ENCODE results near the gene OSBPL2.

OSBPL2 gene

DNA sequence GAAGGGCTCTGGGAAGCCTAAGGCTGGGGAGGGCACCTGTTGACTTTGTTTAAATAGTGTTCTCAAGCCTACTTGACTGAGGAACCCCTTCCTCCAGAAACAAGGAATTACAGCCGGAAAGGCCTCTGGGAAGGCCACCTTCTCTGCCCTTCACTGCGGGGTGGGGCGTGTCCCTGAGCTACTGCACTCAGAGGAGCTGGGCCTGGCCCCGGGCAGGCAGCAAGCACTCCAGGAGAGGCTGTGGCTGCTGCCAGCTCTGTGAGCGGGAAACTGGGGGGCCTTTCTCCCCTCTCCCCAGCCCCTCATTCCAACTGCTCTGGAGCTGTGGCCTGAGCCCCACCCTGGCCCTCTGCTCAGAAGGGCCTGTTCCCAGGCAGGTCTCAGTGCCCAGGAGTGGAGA is 4.0 kb upstream of the OSBPL2 start:
- no peak for DNase-seq (ENCODE audit: low read depth in 2 of 3, low spot score in 1 of 3)

GRCh38 chr20:62235001-62235776 is 3.1 kb upstream of the OSBPL2 start:
- DNase-seq (ENCODE audit: low read depth in 2 of 3, low spot score in 1 of 3): no peak

DNA sequence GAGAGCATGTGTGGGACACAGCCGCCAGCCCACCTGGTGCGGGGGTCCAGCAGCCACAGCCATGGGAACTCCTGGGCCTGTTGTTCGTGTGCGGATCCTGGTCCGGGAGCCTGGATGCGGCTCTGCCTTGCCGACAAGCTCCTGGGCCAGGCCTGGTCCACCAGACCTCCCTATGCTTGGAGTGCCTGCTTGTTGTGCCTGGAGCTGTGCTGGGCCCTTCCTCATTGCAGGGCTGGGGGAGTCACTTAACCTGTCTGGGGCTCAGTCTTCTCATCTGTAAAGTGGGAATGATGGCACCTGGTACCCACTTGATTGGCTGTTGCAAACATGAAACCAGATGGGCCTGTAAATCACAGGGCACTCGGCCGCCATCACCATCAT is 2.6 kb upstream of the OSBPL2 start:
- DNase-seq (ENCODE audit: low read depth in 2 of 3, low spot score in 1 of 3): no peak

GRCh38 chr20:62236200-62236599 is 2.1 kb upstream of the OSBPL2 start:
- no peak for DNase-seq (ENCODE audit: low read depth in 2 of 3, low spot score in 1 of 3)

DNA sequence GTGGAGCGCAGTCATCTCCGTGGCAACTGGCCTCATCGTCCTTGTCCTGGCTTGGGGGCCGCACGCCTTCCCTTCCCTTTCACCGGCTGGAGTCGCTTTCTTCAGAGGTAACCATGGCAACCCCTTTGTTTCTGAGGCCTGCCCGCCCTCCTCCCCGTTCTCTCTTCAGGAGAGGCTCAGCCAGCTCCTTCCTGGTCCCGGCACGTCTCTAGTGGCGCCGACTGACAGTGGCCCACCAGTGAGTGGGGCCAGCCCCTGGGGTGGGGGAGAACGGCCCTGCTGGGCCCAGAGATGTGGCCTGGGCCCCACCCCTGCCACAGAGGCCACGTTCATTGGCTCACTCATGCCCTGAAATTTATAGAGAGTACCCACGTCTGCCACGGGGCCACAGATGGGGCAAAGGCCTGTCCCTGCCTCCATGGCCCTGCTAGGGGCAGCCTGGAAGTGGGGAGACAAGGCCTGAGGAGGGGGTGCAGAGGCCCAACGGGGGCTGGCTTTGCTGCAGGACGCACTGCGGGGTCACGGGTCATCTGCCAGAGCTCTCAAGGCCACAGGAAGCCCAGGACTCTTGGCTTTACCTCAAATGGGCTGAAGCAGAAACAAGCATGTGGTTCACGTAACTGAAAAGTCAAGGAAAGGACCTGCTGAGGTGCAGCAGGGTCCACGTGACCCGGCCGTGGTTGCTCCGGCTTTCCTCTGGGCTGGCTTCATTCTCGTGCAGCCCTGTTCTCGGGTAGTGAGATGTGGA is 1.4 kb upstream of the OSBPL2 start:
- no peak for DNase-seq (ENCODE audit: low read depth in 2 of 3, low spot score in 1 of 3)

DNA sequence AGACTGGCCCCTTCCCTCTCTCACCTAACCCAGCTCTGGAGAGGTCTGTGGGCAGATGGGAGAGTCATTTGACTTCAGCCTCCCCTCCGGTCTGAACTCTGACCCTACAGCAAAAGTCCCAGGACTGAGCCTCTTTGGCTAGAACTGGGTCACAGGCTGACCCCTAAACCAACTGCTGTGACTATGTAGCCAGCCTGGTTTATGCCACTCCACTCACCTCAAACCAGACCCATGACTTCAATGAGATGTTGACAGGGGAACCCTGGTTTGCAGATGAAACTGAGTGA is 864 bp upstream of the OSBPL2 start:
- DNase-seq (ENCODE audit: low read depth in 2 of 3, low spot score in 1 of 3): no peak

GRCh38 chr20:62238569-62239277 is 402 bp downstream of the OSBPL2 start:
- DNase-seq (ENCODE audit: low read depth in 2 of 3, low spot score in 1 of 3): no peak

DNA sequence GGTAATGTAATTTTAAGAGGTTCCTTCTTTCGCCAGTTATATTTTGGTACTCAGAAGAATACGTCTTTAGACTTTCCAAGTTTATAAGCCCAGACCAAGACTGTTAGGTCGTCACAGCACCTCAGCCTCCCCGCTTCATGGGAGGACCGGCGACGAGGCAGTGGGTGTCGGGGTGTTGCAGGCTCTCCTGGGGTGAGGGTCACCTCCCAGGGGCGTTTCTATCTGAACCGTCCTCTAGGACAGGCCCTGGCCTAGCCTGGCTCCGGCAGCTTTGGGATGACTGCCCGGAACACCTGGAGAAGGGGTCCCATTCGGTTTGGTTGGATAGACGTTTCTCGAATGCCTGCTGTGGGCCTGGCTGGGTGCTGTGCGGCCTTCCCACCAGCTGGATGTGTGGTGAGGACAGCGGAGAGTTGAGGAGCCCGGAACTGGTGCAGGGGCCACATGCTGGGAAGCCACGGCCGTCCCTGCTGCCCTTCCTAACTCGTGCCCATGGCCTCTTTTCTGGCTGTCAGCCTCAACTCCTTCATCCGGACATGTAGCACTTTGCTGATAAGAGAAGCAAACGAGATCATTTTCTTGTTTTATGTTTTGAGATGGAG is 1.1 kb downstream of the OSBPL2 start:
- no peak for DNase-seq (ENCODE audit: low read depth in 2 of 3, low spot score in 1 of 3)

- DNase-seq (ENCODE audit: low read depth in 2 of 3, low spot score in 1 of 3): no peak
Measured at GRCh38 chr20:62240020-62240685, 1.8 kb downstream of the OSBPL2 start.

DNA sequence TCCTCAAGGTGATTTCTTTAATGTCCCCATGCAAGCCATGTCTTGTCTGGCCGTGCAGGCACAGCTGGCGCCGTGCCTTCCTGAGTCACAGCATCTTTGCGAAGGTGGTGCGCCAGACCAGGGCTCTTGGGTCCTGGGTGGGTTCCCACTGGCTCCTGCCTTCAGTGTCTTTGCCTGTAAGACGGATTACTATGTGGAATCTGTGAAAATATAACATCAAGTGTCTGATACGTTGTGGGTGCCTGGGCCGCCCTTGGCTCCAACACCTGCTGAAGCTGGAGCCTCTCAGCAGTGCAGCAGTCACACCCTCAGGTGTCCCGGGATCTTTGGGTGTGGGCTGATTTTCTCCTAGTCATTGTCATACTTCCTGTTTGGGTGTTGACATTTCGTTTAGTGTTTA is 3.2 kb downstream of the OSBPL2 start:
- DNase-seq (ENCODE audit: low read depth in 2 of 3, low spot score in 1 of 3): no peak

DNA sequence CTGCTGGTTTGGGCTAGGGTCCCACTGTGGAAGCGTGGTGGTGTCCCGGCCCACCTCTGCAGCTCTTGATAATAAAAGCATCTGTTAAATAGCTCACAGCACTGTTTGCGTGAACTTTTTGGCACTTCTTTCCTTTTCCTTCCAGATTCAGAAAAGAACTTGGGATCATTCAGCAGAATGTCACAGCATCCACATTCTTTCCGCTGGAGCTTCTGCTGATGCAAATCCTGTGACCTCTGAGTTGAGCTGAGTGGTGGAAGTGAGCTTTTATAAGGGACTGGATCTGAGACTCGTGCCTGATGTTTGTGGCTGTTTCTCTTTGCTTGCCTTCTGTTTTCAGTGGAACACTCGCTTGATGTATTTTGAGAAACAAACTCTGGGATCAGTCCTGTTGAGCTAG is 3.9 kb downstream of the OSBPL2 start:
- DNase-seq (ENCODE audit: low read depth in 2 of 3, low spot score in 1 of 3): no peak

DNA sequence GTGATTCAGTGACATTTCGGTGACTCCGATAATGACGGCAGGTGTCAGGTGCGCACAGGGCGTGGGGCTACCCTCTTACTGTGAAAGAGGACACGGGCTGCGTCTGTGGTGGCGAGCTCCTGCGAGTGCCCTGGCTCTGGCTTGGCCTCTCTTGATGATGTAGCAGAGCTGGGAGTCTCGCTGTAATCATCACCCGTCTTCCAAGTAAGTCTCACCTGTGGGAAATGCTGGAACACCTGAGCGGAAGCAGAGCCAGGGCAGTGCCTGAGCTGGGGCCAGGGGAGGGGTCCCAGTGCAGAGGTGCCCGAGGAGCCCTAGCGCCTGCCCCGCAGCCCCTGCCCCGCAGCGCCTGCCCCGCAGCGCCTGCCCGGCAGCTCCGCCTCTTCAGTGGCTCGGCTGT is 4.8 kb downstream of the OSBPL2 start:
- no peak for DNase-seq (ENCODE audit: low read depth in 2 of 3, low spot score in 1 of 3)

DNA sequence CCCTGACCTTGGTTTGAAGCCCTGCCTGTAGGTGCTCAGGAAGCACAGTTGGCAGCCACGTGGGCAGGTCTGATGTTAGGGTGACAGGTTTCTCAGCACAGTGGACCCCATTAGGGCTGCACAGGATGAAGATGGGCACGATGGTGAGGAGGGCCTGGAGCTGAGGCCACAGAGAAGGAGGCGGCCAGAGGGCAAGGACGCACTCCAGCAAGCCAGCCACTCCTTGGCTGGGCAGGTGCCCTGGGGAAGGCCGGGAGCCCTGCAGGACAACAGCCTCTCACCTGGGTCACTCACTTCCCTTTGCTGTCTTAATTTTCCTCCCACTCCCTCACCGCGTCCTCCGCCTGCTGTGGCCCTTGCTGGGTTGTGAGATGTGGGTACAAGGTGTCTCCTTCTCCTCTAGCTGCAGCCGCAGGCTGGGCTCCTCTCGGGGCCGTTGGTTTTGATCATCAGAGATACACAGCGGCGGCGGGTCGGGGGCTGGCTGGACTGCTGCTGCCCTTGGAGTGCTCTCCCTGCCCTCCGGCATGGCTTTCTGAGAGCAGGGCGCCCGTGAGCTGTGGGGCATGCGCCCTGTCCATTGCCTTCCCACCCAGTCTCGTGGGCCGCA is 5.7 kb downstream of the OSBPL2 start:
- DNase-seq (ENCODE audit: low read depth in 2 of 3, low spot score in 1 of 3): no peak

DNA sequence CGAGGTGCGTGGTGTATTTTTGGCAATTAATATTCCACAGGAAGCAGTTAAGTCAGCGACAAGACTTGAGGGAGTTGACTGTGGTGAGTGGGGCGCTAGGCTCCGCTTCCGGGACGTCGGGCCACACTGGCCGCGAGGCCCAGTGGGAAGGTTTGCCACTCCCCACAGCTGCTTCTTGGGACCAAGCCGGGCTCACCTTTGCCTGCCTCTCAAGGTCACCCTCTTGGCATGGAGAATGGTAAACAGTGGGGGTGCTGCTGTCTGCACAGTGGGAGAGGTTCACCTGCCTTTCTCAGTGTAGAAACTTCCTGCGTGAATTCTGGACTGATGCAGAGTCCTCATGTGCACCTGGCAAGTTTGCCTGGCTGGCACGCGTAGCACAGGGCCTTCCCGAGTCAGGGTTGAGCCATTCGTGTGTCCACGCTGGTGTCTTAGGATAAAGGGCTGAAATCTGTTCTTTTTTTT is 6.4 kb downstream of the OSBPL2 start:
- no peak for DNase-seq (ENCODE audit: low read depth in 2 of 3, low spot score in 1 of 3)

- DNase-seq (ENCODE audit: low read depth in 2 of 3, low spot score in 1 of 3): no peak
Measured at GRCh38 chr20:62245911-62246280, 7.6 kb downstream of the OSBPL2 start.

DNA sequence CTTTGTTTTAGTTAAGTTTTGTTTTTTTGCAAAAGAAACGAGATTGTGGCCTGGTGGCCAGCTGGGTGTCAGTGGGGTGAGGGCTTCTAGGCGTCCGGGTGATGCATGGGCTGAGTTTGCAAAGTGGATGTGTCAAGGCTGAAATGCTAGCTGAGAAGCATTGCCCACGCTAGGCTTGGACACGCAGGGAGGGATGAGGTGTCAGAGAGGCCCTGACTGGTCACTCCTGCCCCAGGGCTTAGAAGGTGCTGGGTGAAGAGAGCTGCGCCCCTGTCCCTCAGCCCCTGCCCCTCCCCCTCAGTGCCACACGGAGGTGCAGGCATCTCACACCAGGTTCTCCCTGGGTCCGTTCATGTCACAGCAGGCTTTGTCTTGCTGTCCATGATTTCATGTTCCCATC is 8.1 kb downstream of the OSBPL2 start:
- no peak for DNase-seq (ENCODE audit: low read depth in 2 of 3, low spot score in 1 of 3)

DNA sequence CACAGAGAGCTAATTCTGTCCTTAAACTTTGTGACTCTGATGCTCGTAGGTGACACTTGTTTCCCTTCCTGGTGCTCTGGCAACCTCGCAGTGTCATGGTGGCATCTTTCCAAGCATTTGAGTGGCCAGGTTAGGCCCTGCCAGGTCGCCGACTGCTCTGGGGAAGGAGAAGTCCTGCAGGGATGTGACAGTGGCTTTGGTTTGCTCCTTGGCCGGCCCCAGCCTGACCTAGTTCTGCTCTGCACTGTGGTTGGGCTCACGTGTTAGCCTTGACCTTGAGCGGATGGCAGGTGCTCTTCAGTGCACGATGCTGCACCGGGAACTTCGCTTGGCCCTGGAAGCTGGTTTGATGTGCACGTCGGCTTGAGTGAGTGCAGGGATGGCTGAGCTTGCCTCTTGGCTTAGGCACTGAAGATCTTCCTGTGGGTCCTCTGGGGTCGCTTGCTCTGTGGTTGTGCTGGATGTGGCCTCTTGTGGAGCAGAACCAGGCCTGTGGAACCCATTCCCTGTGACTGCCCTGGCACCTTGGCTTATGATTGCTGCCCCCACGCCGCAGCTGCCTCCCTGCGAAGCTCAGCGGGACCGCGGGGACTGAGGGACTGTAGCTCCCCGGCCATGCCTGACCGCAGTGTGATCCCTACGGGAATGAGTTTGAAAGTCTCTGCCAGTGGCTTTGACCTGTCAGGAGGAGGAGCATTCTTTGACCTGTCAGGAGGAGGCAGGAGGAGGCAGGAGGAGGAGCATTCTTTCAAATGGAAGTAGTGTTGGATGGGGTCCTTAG is 8.7 kb downstream of the OSBPL2 start:
- DNase-seq (ENCODE audit: low read depth in 2 of 3, low spot score in 1 of 3): no peak

- no peak for DNase-seq (ENCODE audit: low read depth in 2 of 3, low spot score in 1 of 3)
Measured at GRCh38 chr20:62248890-62249560, 10.7 kb downstream of the OSBPL2 start.

DNA sequence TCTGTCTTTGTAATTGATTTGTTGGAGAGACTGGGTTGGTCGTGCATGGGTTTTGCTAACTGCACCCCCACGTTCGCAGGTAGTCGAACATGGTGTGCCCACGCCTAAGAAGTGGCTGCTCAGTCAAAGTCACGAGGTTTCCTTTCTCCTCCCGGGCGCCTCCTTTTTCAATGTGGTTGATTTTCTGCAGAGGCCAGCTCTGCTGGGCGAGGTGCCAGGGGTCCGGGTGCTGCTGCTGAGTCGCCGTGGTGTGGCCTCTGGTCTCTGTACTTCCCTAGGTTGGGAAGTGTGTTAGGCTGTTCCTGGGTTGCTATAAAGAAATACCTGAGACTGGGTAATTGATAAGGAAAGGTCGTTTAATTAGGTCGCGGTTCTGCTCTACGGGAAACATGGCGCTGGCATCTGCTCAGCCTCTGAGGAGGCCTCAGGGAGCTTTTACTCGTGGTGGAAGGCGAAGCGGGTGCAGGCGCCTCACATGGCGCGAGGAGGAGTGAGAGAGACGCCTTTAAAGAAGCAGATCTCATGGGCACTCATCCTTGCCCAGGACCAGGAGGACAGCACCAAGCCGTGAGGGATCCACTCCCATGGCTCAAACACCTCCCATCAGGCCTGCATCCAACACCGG is 14.1 kb downstream of the OSBPL2 start:
- DNase-seq (ENCODE audit: low read depth in 2 of 3, low spot score in 1 of 3): no peak

Data from stimulated activated CD4-positive, alpha-beta T cell treated with anti-CD3 and anti-CD28 coated beads, Interleukin-12 subunit alpha, Interleukin-12 subunit beta, amount 100 ng/mL, for 48 hours (primary cell).